ENCODE measurements around the gene ANKLE2.
"Not testable (repeated sequence)": the region's sequence is repeated elsewhere in the genome, so short reads cannot be mapped to it uniquely, and the experiment has no call there.

Gene ANKLE2

GRCh38 chr12:132718644-132719043 lies 43.0 kb downstream of the ANKLE2 start:
- DNase-seq = no peak

- no peak for DNase-seq
Observed at GRCh38 chr12:132717531-132718387, 43.9 kb downstream of the ANKLE2 start.

GRCh38 chr12:132717011-132717410 lies 44.6 kb downstream of the ANKLE2 start:
- no peak for DNase-seq

- DNase-seq = no peak
Observed at GRCh38 chr12:132716356-132716755, 45.3 kb downstream of the ANKLE2 start.

- no peak for DNase-seq
Observed at GRCh38 chr12:132715874-132716273, 45.8 kb downstream of the ANKLE2 start.

- no peak for DNase-seq
Observed at GRCh38 chr12:132713123-132713522, 48.5 kb downstream of the ANKLE2 start.

GRCh38 chr12:132711080-132711843 lies 50.4 kb downstream of the ANKLE2 start:
- peak; percentile 42 for DNase-seq

- peak; percentile 83 for DNase-seq
Observed at GRCh38 chr12:132710405-132711079, 51.1 kb downstream of the ANKLE2 start, which contains the start of gene PGAM5. PGAM5 (plus strand) TSS chr12:132710842; CDS start chr12:132710877, 35 bp downstream.

- DNase-seq = no peak
Observed at GRCh38 chr12:132710043-132710404, 51.6 kb downstream of the ANKLE2 start.

- no peak for DNase-seq
Observed at GRCh38 chr12:132708150-132708549, 53.5 kb downstream of the ANKLE2 start.

GRCh38 chr12:132707241-132707640 lies 54.4 kb downstream of the ANKLE2 start:
- no peak for DNase-seq

GRCh38 chr12:132703641-132704040 lies 58.0 kb downstream of the ANKLE2 start:
- DNase-seq = no peak

- DNase-seq = no peak
Observed at GRCh38 chr12:132702640-132703039, 59.0 kb downstream of the ANKLE2 start.

GRCh38 chr12:132700212-132700822 lies 61.3 kb downstream of the ANKLE2 start:
- no peak for DNase-seq

- no peak for DNase-seq
Observed at GRCh38 chr12:132698341-132698740, 63.3 kb downstream of the ANKLE2 start.

GRCh38 chr12:132695431-132695830 lies 66.2 kb downstream of the ANKLE2 start:
- no peak for DNase-seq

GRCh38 chr12:132694888-132695287 lies 66.7 kb downstream of the ANKLE2 start:
- DNase-seq = not testable (repeated sequence)

- not testable (repeated sequence) for DNase-seq
Observed at GRCh38 chr12:132692030-132692429, 69.6 kb downstream of the ANKLE2 start.

GRCh38 chr12:132690112-132690511 lies 71.5 kb downstream of the ANKLE2 start:
- no peak for DNase-seq

- DNase-seq = no peak
Observed at GRCh38 chr12:132689227-132689626, 72.4 kb downstream of the ANKLE2 start.

GRCh38 chr12:132687211-132688164 lies 74.1 kb downstream of the ANKLE2 start, which contains the start of the genes POLE and PXMP2:
POLE (minus strand) TSS chr12:132687342; CDS start chr12:132687315, 27 bp downstream.
PXMP2 (plus strand) TSS chr12:132687587; CDS start chr12:132687671, 84 bp downstream.
- peak; percentile 94 for DNase-seq
